Colon (tissue), 2 donors: ENCODE data around the gene KLHDC9.

ENCODE experiments used
- FAIRE-seq: peaks from 2 replicates; lab custom pipeline; 2012; peaks lifted over from hg19 to GRCh38; lab: Jason Lieb, UNC
- donor health status: control.
- donor health status: control.

The KLHDC9 gene

GRCh38 chr1:161132410-161133219, 34.5 kb downstream of the KLHDC9 start, which contains the start of gene DEDD:
TSS of gene DEDD (minus strand) at chr1:161132667. CDS start at chr1:161124462, 8,205 bp downstream.
- FAIRE-seq: no peak

DNA sequence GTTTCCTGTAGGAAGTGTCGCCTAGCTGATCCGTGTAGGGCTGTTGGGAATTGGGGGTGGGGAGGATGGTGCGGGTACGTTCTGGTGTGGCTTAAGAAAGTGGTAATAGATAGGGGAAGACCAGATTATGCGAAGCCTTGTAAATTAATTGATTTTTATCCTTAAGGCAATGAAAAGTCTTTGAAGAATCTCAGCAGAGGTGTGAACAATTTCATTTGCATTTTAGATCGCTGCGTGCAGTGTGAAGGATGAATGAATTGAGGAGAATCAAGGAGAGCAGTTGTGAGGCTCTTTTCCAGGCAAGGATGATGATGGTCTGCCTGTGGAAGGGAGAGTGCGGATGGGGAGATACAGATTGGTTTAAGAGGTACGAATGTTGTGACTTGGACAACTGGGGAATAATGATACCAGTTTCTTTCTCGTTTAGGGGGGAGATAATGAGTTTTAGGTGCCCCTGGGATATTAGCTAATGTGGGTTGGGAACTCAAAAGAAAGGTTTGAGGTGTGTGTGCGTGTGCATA, 35.1 kb downstream of the KLHDC9 start:
- no peak for FAIRE-seq

GRCh38 chr1:161137881-161138280, 39.7 kb downstream of the KLHDC9 start:
- no peak for FAIRE-seq

DNA sequence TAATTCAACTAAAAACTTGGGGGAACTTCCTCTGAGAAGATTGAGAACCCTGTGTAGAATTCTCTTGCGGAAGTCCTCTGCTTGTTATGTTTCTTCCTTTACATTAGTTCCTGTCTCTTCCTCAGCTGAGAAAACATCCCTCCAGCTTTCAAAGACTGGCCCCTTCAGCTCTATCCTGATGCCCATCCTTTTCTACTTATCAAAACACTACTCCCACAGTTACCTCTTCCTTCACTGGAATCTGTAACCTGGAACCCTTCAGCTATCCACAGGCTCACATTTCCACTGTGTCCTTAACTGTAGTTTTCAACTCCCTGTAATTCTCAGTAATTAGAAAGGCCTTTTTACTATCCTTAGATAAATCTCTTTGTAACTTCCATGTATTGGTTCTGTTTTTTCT, 40.3 kb downstream of the KLHDC9 start:
- FAIRE-seq: no peak

GRCh38 chr1:161139766-161140165, 41.6 kb downstream of the KLHDC9 start:
- FAIRE-seq: no peak

DNA sequence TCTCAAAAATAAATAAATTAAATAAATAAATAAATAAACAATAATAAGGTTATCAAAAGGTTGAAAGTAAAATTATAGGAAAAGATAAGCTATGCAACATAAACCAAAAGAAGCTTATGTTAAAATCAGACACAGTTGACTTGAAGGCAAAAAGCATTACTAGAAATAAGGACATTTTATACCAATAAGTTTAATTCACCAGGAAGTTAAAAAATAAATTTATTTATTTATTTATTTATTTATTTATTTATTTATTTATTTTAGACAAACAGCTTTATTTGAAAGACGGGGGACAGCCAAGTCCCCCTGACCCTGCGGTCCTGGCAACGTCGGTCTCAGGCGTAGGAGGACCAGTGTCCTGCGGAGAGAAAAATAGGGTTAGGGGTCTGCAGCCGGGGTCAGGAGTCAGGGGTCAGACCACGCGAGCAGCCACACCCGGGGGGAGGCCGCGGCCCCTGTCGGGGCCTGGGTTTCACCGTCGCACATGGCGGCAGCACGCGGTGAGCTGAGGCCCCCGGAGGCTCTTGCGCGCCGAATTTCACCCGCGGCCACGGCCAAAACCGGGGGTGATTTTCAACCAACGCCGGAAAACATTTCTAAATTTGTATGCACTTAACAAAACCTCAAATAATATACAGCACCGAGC, 42.7 kb downstream of the KLHDC9 start:
- FAIRE-seq: no peak

DNA sequence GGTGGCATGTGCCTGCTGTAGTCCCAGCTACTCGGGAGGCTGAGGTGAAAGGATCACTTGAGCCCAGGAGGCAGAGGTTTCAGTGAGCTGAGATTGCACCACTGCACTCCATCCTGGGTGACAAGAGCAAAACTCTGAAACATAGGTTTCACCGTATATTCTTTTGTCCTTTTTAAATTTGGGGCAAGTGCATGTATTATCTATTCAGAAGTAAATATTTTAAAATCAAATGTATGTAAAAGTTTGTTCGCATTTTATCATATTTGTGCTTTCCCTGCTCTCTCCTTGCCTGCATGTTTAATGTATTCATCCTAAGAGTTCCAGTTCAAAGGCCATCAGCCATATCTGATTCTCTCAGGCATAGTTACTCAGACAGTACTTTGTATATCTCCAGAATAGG, 47.7 kb downstream of the KLHDC9 start:
- no peak for FAIRE-seq
